Keratinocyte (primary cell): ENCODE data around the gene DACT1. TPM values are rescaled to one million over a fixed set of nuclear protein-coding genes. Genes with fewer than 3 reads are reported as not detected.
A peak's percentile ranks its signal among the peaks of the same experiment; 100 is the strongest.

Source experiments
- DNase-seq: peaks from one replicate; pipeline ENCODE4 v3.0.0-alpha.2; 2011; ENCODE audit warnings: low read depth, missing footprints, low spot score
- FAIRE-seq: peaks from 2 replicates; lab custom pipeline; 2011; peaks lifted over from hg19 to GRCh38; lab: Jason Lieb, UNC
- H2AFZ ChIP-seq: 2 replicates; pipeline ENCODE4 v1.6.0; 2012; ENCODE audit warnings: low read length, control low read depth, inconsistent platforms; ENCODE audit not compliant: control insufficient read depth
- H3K27ac ChIP-seq: 2 replicates; pipeline ENCODE4 v1.5.1; 2011; ENCODE audit warnings: low read length; ENCODE audit not compliant: control insufficient read depth, insufficient read depth
- H3K27me3 ChIP-seq: 3 replicates; pipeline ENCODE4 v1.6.0; 2011; ENCODE audit warnings: low read length; ENCODE audit not compliant: control insufficient read depth, insufficient read depth; ENCODE audit errors: extremely low read depth
- H3K36me3 ChIP-seq, 2 experiments: 2 replicates in 1 of 2; 3 replicates in 1 of 2; pipeline ENCODE4 v1.5.1; 2011; ENCODE audit warnings: low read length in 2 of 2, mild to moderate bottlenecking in 1 of 2; ENCODE audit not compliant: control insufficient read depth in 2 of 2, insufficient read depth in 2 of 2; ENCODE audit errors: extremely low read depth in 1 of 2
- H3K4me1 ChIP-seq: 3 replicates; pipeline ENCODE4 v1.5.1; 2011; ENCODE audit warnings: low read length; ENCODE audit not compliant: control insufficient read depth, insufficient read depth; ENCODE audit errors: extremely low read depth
- H3K4me2 ChIP-seq: 3 replicates; pipeline ENCODE4 v1.6.0; 2011; ENCODE audit warnings: low read depth, low read length; ENCODE audit not compliant: control insufficient read depth, insufficient read depth; ENCODE audit errors: extremely low read depth
- H3K4me3 ChIP-seq, 3 experiments: fragments of 200-600 bp in 1 of 3; sonication (generic) in 1 of 3; 2 replicates in 2 of 3; 3 replicates in 1 of 3; pipeline ENCODE4 v1.5.1; 2011 to 2016; ENCODE audit warnings: low read length in 3 of 3, mild to moderate bottlenecking in 3 of 3, control low read depth in 2 of 3, inconsistent platforms in 1 of 3, low read depth in 1 of 3, mixed read lengths in 1 of 3, mixed run types in 1 of 3, moderate library complexity in 1 of 3; ENCODE audit not compliant: control insufficient read depth in 2 of 3, insufficient read depth in 2 of 3; ENCODE audit errors: extremely low read depth in 1 of 3
- H3K79me2 ChIP-seq: 2 replicates; pipeline ENCODE4 v1.6.0; 2012; ENCODE audit warnings: low read length; ENCODE audit not compliant: control insufficient read depth, insufficient read depth
- H3K9ac ChIP-seq: 3 replicates; pipeline ENCODE4 v1.6.0; 2011; ENCODE audit warnings: low read length; ENCODE audit not compliant: control insufficient read depth, insufficient read depth; ENCODE audit errors: extremely low read depth
- H3K9me1 ChIP-seq: 3 replicates; pipeline ENCODE4 v1.6.0; 2011; ENCODE audit warnings: low read length; ENCODE audit not compliant: control insufficient read depth, insufficient read depth; ENCODE audit errors: extremely low read depth
- H3K9me3 ChIP-seq: 2 replicates; pipeline ENCODE4 v1.5.1; 2012; ENCODE audit warnings: low read depth, low read length; ENCODE audit not compliant: control insufficient read depth
- H4K20me1 ChIP-seq: 3 replicates; pipeline ENCODE4 v1.6.0; 2011; ENCODE audit warnings: low read length; ENCODE audit not compliant: control insufficient read depth, insufficient read depth; ENCODE audit errors: extremely low read depth
- CTCF ChIP-seq, 3 experiments: IDR thresholded peaks in 1 of 3; conservative IDR thresholded peaks in 1 of 3; optimal IDR thresholded peaks in 1 of 3; 2 replicates in 2 of 3; 3 replicates in 1 of 3; pipeline versions ENCODE3 to v1.5.1; 2011; ENCODE audit warnings: low read length in 3 of 3, mild to moderate bottlenecking in 3 of 3, moderate library complexity in 2 of 3, control low read depth in 1 of 3, inconsistent platforms in 1 of 3; ENCODE audit not compliant: insufficient read depth in 2 of 3; ENCODE audit errors: extremely low read depth in 1 of 3
- EZH2 ChIP-seq: IDR thresholded peaks from one replicate; pipeline ENCODE4 v1.6.1; 2012; ENCODE audit warnings: inconsistent platforms, mild to moderate bottlenecking, low read length, moderate library complexity
- dilution Hi-C: fragments of 300-500 bp; cut with MboI; formaldehyde crosslinking; loops from one replicate; pipeline ENCODE4 v1.7.0; 2020; ENCODE audit warnings: low sequenced_read_pairs; ENCODE audit not compliant: extremely low pct_ligation_motif_present
- polyA plus RNA-seq, 5 experiments: library from polyadenylated mRNA; depleted of rRNA in 3 of 5; stranded (reverse) in 3 of 5; stranded (forward) in 1 of 5; unstranded in 1 of 5; fragments of >200 nt; gene quantifications; 1 replicate in 1 of 5; 2 replicates in 3 of 5; 3 replicates in 1 of 5; pipeline versions ENCODE4 v1.2.1 to v1.2.3, GENCODE V29; 2011 to 2012; ENCODE audit warnings: missing spikeins in 2 of 5, low read depth in 1 of 5, low replicate concordance in 1 of 5

DACT1 gene
- polyA plus RNA-seq, 1 donor (not counting 4 experiments of a cell fraction or from before 2014, with no cell fraction given) = 0.10 TPM

DNA sequence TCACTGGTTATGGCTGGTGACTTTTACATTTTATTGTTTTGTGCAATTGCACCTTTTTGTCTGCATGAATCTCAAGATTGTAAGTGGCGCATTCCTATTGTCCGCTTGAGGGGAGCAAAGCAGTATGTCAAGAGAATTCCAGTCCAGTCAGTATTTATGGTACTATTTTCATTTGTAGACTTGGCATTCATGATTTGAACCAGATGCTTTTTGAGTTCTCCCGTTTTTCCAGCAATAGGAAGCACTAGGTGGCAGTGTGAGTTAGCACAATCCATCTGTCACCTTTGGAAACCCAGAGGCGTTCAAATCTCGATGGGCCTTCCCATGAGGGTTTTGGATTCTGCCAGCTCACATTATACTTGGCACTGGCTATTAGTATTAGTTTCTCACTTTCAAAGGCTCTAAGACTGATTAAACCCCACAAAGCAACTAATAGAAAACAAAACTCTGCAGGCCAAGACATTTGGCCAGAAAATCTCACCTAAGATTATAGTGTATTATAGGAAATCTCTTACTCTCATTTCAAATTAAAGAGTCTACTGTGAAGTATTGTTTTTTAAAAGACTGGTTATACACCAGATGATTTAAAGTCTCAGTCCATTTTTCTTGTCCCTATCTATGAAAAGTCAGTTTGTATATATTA is 2.2 kb downstream of the DACT1 start:
- Histone ChIP-seq H3K4me1 (peaks cover 5% of the 10 kb centered on the region), H3K9me1 (no peaks in the 10 kb centered on the region), H3K79me2 (no peaks in the 10 kb centered on the region), H3K9me3 (no peaks in the 10 kb centered on the region), H3K36me3 (no peaks in the 10 kb centered on the region), H3K27ac (no peak overlapping the region), H2AFZ (no peak overlapping the region), H3K9ac (no peak overlapping the region), H3K27me3 (peaks cover 29% of the 10 kb centered on the region), H3K4me2 (no peak overlapping the region), H4K20me1 (peaks cover 2% of the 10 kb centered on the region), H3K4me3 (no peak overlapping the region)
- TF ChIP-seq CTCF (optimal IDR thresholded peaks at IDR 0.05 in 1 of 3, IDR thresholded peaks at IDR 0.05 in 1 of 3, conservative IDR thresholded peaks at IDR 0.05 in 1 of 3; ENCODE audit: extremely low read depth in 1 of 3, insufficient read depth in 2 of 3, low read length in 3 of 3) (peak; percentile 62 to 64 (median 63)), EZH2 (no peak)
- FAIRE-seq (peak; percentile 77), DNase-seq (no peak)
- dilution Hi-C loops = no loop called here

DNA sequence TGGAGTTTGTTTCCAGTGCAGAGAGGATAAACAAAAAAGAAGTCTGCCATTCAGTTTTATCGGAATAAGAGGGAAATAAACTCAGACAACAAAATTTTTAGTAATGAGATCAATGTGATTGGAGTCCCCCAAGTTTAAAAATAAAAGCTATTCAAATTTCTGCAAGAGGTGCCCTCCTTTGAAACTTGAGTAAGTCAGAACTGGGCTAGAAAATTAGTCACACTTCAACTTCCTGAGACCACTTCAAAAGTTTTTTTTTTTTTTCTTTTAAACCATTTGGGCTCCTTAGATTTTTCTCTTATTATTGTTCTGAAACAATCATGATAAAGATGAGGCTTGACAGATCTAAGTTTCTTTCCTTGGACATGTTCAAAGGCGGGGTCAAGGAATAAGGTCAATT is 3.2 kb downstream of the DACT1 start:
- Histone ChIP-seq H3K4me2 (no peak overlapping the region), H4K20me1 (peaks cover 2% of the 10 kb centered on the region), H3K9ac (no peak overlapping the region), H3K27ac (no peak overlapping the region), H3K27me3 (peaks cover 26% of the 10 kb centered on the region), H3K9me3 (no peaks in the 10 kb centered on the region), H2AFZ (no peak overlapping the region), H3K9me1 (no peaks in the 10 kb centered on the region), H3K79me2 (no peaks in the 10 kb centered on the region), H3K4me1 (peaks cover 5% of the 10 kb centered on the region), H3K4me3 (no peak overlapping the region), H3K36me3 (no peaks in the 10 kb centered on the region)
- DNase-seq (no peak), FAIRE-seq (no peak)
- TF ChIP-seq CTCF (optimal IDR thresholded peaks at IDR 0.05 in 1 of 3, IDR thresholded peaks at IDR 0.05 in 1 of 3, conservative IDR thresholded peaks at IDR 0.05 in 1 of 3; ENCODE audit: extremely low read depth in 1 of 3, insufficient read depth in 2 of 3, low read length in 3 of 3) (no peak), EZH2 (no peak)
- dilution Hi-C loops = no loop called here
